GM18517 (cell line): Measurements from ENCODE around the gene MAP2K2.

Experiments
- ATAC-seq: cut with Tn5 transposase; IDR thresholded peaks from one replicate; pipeline ENCODE4 v1.9.1; 2021; ENCODE audit warnings: mild to moderate bottlenecking, moderate library complexity; ENCODE audit not compliant: unreplicated experiment

The MAP2K2 gene

DNA sequence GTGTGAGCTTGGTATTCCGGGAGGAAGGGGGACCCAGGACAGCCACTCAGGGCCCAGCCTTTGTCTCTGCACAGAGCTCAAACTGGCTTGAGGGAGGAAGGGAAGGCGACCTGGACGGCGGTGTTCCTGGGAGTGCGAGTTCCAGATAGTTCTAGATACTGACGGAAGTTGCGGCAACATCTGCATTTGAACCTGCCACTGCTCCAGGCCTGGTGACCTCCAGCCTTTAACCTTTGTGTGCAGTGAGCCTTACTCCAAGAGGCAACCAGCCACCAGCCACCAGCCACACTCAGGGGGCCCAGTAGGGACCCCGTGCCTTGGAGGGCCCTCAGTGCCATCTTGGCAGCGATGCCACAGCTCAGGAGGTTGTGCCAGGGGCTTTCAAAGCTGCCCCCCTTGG, 41.8 kb downstream of the MAP2K2 start:
- ATAC-seq: no peak

GRCh38 chr19:4081441-4082129, 42.3 kb downstream of the MAP2K2 start:
- no peak for ATAC-seq

DNA sequence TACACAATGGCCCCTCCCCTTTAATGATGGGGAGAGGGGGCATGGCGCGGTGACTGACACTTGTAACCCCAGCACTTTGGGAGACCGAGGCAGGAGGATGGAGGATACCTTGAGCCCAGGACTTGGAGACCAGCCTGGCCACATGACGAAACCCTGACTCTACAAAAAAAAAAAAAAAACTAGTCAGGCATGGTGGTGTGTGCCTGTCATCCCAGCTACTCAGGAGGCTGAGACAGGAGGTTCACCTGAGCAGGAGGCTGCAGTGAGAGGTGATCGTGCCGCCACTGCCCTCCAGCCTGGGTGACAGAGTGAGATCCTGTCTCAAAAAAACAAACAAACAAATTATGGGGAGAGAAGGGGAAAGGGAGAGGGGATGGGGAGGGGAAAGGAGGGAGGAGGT, 43.4 kb downstream of the MAP2K2 start:
- ATAC-seq: no peak

DNA sequence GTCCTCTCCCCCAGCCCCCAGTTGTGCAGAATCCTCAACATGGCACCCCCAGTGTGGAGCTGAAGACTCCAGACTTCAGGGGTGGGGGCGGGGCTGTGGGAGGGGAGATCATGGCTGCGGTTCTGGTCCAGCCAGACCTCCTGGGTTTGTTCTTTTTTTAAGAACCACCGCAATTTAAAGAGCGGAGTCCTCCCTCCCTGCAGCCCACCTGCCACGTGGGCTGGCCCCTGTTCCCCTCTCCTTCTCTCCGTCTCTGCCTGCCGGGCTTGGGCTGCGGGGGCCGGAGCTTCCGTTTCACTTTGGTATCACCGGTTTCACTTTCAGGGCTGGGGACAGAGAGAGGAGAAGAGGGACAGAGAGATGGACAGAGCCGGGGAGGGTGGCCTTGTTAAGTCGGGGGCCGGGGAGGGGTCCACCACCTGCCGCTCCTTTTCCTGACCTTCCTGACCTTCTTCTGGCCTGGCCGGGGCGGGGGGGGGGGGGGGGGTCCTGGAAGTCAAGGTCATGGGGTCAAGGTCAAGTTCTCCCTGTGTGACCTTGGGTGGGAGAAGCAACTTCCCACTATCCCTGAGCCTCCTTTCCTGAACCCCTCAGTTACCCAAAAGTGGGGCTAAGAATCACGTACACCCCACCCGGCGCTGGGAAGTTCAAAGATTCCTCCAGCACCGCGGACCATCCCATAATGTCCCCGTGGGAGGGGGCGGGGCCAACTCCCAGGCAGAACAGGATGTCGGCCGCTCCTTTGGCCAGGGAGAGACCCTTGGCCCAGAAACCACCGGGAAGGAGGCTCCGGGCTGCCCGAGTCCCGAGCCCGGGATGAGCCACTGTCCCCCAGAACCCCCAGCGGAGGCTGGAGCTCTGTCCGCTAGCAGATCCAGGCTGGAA, 45.9 kb downstream of the MAP2K2 start:
- no peak for ATAC-seq

DNA sequence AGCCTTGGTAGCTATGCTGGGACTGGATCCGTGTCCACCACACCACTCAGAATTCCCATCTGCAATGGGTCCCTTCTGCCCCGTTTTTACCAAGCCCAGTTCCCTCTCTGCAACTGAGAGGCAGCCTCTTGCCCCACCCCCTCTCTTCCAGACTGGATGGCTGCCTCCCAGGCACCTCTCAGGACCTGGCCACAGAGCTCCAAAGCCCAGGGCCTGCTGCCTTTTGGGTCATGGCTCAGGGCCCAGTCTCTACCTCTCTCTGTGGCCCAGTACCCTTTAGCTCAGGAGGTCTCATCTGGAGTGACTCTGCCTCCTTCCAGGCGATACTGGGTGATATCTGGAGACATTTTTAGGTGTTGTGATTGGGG, 46.9 kb downstream of the MAP2K2 start:
- no peak for ATAC-seq

GRCh38 chr19:4075373-4075772, 48.5 kb downstream of the MAP2K2 start:
- no peak for ATAC-seq

GRCh38 chr19:4071610-4072009, 52.3 kb downstream of the MAP2K2 start:
- ATAC-seq: no peak

DNA sequence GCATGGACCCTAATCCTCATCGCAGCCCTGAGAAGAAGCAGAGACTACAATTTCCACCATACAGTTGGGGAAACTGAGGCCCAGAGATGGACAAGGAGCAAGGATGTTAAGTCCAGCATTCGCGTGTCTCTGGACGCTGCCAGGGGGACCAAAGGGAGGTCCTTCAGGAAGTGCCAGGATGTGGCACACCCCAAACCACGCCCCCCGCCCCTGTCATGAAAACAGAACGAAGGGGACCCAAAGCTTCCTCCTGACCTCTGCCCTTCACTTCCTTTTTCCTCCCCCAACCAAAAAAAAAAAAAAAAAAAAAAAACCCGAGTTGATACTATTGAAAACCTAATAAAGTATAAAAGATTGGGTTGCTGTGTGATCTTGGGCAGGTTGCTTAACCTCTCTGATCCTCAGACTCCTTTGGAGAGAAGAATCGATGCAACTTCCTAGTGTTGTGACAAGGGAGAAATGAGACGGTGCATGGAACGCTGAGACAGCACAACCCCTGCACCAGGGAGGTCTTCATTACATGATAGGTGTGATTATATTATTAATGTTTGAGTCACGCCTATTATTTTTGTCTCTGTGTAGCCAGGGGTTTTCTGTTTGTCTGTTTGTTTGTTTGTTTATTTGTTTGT, 54.5 kb downstream of the MAP2K2 start:
- no peak for ATAC-seq

DNA sequence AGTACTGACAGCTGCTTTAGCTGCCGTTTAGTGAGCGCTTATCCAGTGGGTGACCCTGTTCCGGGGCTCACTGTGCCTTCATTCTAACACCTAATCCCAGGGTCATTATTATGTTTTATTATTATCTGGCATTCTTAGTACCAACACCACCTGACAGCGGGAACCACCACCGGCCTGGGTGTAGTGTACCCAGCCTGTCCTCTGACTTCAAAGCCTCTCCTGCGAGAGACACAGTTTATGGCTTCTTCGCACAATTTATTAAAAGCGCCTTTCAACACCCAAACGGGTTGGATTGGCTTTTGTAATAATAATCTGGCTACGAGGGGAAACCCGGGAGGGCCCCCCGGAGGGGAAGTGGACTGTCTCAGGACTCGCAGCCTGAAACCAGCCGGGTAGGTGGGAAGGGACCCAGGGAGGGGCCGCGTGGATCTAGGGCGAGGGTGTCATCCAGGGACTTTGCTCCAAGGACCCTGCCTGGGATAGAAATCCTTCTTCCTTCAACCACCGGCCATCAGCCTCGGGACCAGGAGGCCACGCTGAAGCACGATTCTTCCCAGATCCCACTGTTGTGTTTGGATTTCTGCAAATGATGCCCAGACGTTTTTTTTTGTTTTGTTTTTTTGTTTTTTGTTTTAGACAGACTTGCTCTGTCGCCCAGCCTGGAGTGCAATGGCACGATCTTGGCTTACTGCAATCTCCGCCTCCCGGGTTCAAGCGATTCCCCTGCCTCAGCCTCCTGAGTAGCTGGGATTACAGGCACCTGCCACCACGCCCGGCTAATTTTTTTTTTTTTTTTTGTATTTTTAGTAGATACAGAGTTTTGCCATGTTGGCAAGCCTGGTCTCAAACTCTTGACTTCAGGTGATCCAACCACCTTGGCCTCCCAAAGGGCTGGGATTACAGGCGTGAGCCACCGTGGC, 55.6 kb downstream of the MAP2K2 start:
- ATAC-seq: no peak

DNA sequence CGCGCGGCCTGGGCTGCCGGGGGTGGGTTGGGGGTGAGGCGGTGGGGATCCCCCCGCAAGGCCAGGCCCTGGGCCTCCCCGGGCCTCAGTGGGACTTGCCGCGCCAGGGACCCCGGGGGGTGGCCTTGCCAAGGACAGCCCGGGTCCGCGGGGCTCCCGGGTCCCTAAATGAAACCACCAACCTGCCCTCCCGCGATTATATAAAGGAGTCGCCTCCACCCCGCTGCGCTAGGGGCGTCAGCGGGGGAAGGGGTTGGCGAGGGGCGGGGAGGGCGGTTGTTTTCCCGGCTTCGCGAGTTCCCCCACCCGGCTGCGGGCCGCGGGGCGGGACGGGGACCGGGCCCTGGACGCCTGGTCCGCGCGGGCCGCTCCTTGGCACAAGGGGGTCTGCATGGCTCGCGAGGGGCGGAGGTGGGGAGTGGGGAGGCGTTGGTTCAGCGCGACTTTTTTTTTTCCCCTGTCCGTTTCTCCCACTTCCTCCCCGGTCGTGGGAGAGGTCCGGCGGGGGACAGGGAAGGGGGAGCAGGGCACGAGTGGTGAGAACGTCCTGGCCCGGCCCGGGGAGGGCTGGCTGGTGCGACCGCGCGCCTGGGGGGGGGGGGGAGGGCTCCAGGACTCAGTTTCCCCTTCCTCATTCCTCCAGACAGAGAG, 56.4 kb downstream of the MAP2K2 start:
- no peak for ATAC-seq

GRCh38 chr19:4066682-4067395, 57.1 kb downstream of the MAP2K2 start, which contains the start of gene ZBTB7A:
Gene ZBTB7A, minus strand, starts transcription at chr19:4066899. Its CDS starts 11,667 bp downstream, at chr19:4055232.
- ATAC-seq: no peak

DNA sequence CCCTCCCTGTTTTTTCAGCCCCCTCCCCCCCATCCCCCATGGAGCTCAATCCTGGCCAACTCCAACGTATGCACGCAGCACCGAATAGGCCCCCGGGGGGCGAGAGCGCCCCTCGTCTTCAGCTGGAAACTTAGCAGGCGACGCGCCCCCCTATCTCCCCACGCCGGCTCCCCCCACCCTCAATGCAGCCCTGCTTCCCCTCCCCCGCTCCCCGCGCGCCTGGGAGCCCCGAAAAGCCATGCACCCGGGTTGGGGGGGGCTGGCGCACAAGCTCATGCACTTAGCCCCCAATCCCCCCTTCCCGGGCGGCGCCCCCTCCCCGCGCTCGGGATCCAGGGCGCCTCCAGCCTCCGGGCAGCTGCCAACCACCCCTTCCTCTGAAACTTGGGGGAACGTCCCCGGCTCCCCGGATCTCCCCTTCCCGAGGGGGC, 57.7 kb downstream of the MAP2K2 start:
- ATAC-seq: no peak

DNA sequence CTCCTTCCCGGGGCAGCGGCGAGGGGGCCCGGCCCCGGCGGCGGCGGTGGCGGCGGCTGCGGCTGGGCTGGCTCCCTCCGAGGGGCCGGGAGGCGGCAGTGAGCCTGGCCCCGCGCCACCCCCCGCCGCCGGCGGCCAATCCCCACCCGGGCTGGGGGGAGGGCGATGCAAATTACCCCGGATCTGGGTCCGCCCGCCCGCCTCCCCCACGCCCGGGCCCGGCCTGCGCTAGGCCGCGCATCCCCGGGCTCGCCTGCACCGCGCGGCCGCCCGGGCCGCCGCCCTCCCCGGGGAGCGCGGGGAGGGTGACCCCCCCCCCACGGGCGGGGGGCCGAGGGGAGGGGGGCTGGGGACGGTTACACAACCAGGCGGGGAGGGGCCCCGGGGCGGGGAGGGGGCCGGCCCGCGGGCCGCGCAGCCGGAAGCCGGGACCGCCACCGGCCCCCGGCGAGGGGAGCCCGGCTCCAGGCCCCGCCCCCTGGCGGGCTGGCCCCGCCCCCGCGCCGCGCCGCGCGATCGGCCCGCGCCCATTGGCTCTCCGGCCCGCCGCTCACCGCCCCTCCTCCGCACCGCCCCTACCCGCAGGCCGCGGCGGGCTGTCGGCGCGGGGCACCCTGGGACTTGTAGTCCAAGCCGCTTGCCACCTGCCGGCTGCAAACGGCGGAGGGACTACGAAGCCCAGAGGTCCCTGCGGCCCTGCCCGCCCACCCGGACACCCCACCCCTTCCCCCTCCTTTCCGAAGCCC, 58.3 kb downstream of the MAP2K2 start:
- peak; percentile 64 for ATAC-seq

DNA sequence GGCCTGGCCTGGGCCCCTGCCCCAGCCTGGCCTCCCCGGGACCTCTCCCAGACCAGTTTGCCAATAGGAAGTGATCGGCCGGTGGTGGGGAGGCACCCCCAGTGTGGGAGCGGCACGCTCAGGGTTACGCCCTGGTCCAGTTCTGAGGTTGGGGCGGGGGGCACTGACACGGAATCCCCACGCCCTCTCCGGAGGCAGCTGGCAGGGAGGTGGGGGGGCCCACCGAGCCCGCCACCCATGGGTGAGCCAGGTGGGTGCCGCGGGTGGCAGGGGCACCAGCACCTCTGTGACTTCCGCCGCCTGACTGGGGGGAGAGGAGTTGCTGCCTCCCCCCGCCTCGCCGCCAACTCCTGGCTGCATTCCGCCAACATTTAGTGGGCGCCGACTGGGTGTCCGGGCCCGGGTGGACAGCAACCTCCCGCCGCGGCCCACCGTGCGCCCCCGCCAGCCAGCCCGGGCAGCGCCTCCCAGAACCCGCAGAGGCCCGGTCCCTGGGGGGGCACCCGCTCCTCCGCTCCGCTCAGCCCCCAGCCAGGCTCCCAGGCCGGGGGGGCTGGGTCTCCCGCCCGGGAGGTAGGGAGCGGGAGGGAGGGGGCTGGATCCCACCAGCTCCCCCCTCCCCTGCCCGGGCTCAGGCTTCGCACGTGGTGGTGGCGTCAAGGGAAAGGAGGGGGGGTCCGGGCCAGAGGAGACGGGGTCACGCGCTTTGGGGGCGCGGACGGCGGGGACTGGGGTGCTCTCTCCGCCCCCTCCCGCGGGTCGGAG, 59.2 kb downstream of the MAP2K2 start:
- ATAC-seq: no peak

DNA sequence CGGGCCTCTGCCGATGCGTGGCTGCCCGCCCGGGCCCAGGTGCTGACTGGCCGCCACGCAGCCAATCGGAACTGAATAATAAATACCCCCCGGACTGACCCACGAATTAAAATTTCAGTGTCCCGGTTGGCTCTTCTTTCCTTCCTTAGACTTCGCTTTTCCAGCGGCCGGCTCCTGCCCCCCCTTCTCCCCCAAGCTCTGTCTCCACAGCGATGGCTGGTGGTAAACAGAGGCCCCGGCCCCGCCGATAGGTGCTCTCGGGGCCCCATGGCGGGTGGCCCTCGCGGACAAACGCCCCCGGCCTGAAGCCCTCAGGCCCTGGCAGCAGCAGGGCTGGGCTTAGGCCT, 59.8 kb downstream of the MAP2K2 start:
- no peak for ATAC-seq

DNA sequence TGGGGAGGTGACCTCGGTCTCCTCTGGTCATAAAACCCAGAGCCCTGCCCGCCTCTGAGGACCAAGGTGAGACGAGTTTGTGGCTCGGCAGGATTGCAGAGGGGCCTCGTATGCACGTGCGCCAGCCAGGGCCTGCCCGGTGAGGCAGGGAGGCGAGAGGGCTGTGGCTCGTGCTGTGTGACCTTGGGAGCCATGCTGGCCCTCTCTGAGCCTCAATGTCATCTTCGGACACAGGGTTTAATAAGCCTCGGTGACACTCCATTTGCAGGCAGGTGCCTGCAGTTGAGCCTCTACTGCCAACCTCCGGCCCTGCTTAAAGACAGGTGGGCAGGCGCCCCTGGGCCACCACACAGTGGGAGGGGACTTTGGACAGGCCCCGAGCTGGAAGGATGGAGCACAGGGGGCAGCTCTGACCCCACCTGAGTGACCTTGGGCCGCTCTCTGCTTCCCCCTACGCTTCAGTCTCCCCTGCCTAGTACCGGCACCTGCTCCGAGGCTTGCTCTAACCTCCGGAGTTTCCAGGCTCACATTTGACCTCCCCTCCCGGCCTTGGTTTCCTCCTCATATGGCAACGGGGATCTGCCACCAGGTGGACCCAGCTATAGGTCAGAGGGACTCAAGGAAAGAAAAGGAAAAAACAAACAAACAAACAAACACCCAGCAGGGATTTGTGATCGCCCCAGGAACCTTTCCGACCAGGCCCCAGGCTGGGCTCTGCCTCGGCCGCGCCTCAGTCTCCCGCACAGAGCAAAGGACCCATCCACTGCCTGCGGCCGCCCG, 60.4 kb downstream of the MAP2K2 start:
- ATAC-seq: no peak
